ENCODE results near the gene B4GALT7.

The B4GALT7 gene

DNA sequence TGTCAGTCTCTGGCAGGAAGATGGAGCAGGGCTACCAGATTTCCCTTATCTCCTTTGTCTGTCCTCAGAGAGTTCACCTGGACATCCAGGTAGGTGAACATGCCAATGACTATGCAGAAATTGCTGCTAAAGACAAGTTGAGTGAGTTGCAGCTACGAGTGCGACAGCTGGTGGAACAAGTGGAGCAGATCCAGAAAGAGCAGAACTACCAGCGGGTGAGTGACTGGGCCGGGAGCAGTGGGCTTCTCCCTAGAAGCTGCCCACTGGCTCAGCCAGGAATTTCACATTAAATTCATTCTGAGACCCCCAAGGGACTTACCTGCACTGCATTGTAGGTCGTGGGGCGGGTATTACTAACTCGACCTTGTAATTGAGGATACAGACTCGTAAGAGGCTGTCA is 5.9 kb upstream of the B4GALT7 start:
- DNase-seq (ENCODE audit: low read depth) = no peak

DNA sequence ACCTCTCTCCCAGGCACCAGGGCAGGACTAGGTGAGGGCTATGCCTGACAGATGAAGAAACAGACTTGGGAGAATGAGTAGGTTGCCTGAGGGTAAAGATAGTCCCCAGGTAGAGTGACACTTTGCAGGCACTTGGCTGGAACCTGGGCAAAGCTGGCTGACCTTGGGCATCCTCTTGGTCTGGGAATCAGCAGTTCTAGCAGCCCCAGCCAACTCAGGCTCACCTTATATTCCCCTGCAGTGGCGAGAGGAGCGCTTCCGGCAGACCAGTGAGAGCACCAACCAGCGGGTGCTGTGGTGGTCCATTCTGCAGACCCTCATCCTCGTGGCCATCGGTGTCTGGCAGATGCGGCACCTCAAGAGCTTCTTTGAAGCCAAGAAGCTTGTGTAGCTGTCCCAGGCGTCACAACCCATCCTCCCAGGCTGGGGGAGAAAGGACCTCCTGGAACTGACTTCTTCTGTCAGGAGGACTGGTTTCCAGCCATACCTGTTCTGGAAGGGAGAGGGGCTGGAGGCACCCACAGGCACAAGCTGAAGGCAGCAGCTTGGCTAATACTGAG is 4.8 kb upstream of the B4GALT7 start:
- no peak for DNase-seq (ENCODE audit: low read depth)

DNA sequence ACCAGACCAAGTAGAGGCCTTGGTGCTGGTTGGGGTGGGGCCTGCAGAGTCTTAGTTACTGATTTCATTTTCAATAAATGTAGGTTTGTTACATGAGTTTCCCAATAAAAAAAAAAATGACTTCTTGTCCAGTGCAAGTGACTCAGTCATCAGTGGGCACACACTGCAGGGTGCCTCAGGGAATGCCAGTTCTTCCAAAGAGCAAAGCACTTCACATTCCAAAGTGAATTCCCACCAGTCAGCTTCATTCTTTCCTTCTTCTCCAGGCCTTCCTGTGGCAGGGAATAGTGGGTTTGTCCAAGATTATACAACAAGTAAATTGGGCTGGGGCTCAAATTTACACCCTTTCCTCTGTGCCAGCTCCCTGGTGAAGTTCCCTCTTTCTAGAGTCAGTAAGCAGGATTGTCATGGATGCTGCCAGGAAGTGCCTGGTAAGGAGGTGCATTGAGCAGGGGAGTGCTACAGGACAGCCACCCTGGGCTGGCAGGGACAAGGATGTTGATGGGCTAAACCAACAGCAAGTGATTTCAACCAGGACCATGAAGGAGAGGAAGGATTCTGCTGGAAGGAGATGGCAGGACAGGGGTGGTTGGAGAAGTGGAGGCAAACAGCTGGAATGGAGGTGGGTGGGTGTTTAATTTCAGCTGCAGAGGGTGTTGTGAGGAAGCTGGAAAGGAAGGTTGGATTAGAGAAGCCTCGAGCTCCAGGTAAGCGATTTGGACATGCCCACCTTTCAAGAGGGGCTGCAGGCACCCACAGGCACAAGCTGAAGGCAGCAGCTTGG is 3.7 kb upstream of the B4GALT7 start:
- DNase-seq (ENCODE audit: low read depth) = no peak

DNA sequence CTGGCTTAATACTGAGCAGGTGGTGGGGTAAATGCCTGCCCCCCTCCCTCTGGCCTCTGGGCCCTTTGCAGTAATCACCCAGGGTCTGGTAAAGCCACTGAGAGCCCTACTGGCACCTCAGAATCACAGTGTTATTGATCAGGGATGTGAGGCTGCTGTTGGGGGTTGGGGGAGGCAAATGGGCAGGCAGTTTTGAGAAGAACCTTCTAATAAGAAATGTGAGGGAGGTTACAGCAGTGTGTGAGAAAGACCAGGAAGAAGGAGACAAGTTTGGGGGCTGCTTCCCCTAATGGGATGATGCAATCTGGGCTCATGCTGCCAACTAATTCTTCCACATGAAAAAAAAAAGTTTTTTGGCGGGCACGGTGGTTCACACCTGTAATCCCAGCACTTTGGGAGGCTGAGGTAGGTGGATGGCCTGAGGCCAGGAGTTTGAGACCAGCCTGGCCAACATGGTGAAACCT is 3.1 kb upstream of the B4GALT7 start:
- no peak for DNase-seq (ENCODE audit: low read depth)

DNA sequence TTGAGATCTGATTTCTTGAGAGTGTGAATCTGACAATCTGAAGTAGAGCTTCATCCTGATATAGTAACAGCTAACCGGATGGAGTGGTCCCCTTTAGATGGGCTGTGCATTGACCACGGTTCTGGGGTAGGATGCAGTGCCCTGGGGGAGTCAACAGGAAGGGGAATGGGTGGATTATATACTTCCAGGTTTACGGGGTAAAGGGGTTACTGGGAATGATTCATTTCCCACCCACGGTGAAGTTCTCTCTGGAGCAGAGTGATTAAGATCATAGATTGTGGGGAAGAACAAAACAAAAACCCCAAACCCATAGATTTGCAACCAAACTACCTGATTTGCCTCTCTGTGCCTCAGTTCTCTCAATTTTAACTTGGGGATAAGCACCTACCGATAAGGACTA is 1.5 kb upstream of the B4GALT7 start:
- DNase-seq (ENCODE audit: low read depth) = no peak

DNA sequence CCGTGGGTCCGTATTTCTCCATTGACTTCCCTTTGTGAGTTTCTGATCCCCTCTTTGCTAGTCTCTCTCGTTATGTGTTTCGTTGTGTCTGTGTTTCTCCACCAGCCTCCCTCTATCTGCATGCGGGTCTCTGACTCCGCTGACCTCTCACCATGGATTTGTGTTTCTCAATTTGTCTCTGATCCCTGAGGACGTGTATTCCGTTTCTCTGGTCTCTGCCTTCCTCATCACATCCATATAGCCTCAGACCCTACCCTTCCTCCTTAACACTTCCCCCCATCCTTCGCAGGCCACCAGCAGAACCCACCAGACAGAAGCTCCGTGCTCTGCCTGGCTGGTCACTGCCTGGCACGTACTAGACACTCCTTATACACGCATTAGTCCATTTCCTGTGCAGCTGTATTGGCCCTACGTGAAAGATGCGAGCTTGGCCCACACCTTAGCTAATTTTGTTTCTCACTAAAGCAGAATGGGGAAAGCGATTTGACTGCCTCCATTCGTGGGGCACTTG is 631 bp downstream of the B4GALT7 start:
- DNase-seq (ENCODE audit: low read depth) = no peak

DNA sequence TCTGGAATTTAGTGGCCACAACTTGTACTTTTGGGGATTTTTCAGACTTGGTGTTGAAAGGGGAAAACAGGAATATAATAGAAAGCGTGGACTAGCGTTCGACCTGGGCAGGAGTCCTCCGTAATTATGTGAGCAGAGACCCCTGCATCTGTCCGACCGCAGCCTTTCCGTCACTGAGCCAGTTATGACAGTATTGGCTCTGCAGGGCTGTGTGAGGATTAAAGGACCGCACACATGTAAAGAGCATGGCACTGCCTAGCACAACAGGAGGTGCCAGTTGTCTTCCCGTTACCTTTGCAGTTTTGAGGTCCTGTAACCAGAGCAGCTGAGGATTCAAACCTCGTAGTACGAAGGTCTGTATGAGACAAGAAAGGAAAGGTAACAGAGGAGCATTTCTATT is 1.2 kb downstream of the B4GALT7 start:
- no peak for DNase-seq (ENCODE audit: low read depth)

DNA sequence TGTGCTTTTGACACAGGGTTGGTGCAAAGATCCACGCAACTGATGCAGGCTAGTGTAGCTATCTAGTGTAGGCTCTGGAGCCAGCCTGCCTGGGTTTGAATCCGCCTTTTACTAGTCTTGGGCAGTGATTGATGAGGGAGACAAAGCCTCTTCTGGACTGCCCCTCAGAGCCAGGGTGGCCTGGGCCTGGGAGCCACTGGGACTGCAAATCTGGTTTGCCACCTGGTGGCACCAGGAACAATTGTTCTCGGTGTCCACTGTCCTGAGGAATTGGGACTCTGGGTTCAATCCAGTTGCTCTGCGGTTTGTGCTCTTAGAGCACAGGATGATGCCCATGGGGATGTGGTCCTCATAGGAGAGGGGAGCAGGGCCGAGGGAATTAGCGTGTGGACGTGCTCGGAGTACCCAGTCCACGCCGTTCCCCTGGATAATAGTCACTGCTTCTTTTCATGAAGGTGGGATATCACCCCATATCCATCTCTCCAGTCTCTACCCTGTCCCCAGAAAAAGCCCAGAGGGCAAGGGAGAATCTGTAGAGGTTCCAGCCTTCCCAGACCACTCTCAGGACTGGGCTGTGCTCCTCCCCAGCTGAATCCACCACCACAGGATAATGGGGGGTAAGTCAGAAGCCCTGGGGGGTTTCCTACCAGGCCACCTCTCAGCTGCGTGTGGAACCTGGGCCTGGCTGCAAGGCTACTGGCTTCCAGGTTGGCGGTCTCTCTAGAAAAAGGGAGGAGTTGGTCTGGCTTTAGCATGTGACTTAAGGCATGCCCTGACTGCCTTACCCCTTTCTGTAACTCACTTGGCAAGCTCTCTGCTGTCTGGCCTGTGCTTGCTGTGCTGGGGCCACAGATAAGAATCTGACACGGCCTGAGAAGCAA is 1.9 kb downstream of the B4GALT7 start:
- DNase-seq (ENCODE audit: low read depth) = no peak

DNA sequence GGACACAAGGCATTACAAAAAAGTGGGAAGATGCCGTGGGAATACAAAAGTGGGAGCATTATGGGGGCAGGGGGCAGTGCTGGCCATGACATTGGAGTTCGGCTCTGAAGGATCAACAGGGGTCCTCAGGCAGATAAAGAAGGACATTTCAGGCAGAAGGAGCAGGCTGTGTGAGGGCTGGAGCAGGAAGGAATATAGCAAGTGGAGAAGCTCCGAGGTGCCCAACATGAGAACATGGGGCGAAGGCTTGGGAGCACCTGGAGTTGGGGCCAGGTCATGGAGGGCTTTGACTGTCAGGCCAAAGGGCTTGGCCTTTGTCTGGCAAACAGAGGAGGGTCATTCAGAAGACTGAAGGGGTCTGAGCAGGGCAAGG is 2.5 kb downstream of the B4GALT7 start:
- DNase-seq (ENCODE audit: low read depth) = no peak

DNA sequence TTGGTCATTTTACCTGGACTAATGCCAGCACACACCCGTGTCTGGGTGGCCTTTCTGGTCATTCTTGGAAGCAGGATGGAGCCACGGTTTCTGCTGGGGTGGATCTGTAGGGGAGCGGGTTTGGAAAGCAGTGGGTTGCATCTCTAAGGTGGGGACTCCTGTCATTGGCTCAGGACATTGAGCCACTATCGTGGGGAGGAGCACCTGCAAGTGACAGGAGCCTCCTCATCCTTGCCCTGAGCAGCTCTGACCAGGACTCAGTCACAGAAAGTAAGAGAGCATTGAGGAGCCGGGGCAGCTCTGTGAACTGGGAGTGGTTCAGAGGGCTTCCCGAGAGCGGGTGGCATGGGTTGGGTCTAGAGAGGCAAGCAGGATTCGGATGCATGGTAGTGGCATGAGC is 3.7 kb downstream of the B4GALT7 start:
- DNase-seq (ENCODE audit: low read depth) = no peak

DNA sequence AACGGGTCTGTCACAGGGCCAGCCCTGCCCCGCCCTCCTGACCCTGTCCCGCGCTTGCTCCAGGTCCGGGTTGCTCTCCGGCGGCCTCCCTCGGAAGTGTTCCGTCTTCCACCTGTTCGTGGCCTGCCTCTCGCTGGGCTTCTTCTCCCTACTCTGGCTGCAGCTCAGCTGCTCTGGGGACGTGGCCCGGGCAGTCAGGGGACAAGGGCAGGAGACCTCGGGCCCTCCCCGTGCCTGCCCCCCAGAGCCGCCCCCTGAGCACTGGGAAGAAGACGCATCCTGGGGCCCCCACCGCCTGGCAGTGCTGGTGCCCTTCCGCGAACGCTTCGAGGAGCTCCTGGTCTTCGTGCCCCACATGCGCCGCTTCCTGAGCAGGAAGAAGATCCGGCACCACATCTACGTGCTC is 4.2 kb downstream of the B4GALT7 start:
- DNase-seq (ENCODE audit: low read depth) = no peak

DNA sequence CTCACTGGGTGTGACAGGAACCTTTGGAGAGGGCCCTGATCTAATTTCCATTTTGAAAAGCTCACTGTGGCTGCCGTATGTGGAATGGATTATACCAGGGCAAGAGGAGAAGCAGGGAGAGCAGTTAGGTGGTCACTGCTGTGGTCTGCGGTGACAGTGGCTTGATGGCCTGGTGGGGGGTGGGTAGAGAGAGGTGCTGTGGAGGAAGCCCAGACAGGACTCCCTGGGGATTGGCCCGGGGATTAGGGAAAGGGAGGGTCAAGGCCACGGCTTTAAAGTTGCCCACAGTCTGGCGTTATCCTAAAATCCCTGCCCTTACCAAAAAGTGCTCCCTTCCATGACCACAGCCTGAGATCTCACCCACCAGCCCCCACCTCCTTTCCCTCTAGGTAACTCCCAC is 4.7 kb downstream of the B4GALT7 start:
- no peak for DNase-seq (ENCODE audit: low read depth)

DNA sequence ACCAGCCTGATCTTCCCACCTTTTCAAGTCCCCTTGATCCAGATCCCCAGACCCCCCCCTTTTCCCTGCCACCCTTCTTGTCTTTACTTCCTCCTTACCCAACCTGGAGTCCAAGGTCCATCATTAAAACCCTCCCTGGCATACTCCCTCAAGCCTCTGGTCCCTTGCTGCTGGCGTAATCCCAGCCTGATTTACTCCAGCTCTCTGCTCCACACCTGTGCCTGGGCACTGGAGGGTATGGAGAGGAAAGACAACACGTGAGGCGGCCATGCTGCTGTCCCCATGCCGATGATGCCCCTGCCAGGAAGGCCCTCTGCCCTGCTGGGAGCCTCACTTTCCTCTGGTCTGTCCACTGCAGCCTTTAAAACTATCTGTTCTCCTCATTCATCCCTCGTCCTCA is 5.1 kb downstream of the B4GALT7 start:
- no peak for DNase-seq (ENCODE audit: low read depth)

DNA sequence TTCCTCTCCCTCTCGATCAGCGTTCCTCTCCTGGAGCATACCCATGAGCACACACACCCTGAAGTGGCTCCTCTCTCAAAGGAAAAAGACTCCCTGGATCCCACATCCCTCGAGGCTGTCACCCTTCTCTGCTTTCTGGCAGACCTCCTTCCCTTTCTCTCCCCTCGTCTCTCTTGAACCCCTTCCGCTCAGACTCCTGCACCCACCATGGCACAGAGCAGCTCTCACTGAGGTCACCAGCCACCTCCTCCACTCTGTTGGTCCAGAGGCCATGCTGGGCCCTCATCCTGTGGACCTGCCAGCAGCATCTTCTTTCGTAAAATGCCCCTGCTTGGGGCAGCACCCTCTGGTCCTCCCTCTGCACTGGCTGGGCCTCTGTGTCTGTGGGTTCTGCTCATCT is 5.7 kb downstream of the B4GALT7 start:
- DNase-seq (ENCODE audit: low read depth) = no peak

DNA sequence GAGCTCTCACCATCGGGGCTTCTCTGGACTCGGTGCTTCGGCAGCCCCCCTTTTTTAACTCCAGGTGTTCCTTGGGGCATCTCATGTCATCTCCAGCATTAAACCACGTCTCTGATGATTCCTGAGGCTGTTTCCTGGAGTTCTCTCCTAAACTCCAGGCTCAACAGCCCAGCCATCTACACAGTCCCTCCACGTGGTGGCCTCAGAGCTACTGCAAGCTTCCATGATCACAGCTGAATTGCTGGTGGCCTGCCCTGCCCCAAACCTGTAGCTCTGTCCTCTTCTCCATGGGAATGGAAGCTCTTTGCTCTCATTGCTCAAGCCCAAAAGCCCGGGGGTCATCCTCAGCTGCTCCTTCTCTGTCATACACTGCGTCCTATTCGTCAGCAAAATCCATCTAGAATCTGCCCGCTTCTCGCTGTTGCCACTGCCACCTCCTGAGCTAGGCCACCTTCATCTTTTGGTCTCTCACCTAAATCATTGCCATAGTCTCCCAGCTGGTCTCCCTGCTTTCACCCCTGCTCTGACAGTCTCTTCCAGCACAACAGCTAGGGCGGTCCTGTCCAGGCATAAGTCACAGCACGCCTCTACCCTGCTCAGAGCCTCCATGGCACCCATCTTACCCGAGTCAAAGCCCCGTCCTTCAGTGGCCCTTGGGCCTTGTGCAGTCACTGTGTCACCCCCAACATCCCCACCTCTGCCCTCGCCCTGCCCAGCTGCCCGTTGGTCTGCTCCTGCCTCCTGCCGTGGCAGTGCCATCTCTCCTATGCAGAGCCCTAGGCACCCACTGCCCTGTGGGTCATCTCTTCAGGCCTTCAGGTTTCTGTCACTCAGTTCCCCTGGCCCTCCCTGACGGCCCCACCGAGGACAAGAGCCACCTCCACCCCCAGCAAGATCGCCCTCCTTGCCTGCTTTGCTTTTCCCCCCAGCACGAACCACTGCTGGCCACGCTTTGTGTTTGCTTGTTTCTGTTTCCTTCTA is 6.4 kb downstream of the B4GALT7 start:
- DNase-seq (ENCODE audit: low read depth) = no peak

DNA sequence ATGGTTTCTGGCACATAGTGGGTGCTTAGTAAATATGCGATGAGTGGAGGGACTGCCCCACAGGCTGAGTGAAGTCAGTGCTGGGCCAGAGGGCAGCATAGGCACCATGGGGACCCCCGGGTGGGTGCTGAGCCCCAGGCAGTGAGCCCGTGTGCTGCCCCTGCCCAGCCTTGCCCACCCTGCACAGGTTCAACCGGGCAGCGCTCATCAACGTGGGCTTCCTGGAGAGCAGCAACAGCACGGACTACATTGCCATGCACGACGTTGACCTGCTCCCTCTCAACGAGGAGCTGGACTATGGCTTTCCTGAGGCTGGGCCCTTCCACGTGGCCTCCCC is 7.2 kb downstream of the B4GALT7 start:
- no peak for DNase-seq (ENCODE audit: low read depth)

DNA sequence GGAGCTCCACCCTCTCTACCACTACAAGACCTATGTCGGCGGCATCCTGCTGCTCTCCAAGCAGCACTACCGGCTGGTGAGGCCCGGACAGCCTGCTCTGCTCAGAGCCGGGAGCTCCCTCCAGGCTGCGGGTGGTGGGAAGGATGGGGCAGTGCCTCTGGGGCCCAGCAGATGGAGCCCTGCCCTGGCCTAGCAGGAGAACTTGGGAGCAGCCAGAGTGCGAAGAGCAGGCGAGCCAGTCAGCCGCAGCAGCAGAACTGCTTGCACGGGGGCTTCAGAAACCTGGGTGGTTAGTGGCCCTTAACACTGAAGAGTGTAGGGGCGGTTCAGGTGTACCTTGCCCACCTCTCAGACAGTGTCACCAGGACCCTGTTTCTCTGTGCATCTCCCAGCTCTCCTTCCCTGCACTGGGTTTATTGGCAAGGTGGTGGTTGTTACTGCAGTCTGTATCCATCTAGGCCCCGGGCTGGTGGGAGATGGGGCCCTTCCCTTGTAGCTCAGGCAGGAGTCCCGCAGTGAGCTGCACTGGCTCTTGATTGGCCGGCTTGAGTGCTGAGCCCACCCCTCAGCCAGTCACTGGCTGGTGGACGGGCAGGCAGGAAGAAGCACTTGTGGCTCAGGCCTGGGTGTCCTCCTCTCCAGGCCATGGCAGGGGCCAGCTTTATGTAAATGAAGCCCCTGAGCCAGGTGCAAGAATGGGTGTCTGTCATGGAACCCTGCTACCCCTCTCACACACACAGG is 7.7 kb downstream of the B4GALT7 start:
- DNase-seq (ENCODE audit: low read depth) = no peak

DNA sequence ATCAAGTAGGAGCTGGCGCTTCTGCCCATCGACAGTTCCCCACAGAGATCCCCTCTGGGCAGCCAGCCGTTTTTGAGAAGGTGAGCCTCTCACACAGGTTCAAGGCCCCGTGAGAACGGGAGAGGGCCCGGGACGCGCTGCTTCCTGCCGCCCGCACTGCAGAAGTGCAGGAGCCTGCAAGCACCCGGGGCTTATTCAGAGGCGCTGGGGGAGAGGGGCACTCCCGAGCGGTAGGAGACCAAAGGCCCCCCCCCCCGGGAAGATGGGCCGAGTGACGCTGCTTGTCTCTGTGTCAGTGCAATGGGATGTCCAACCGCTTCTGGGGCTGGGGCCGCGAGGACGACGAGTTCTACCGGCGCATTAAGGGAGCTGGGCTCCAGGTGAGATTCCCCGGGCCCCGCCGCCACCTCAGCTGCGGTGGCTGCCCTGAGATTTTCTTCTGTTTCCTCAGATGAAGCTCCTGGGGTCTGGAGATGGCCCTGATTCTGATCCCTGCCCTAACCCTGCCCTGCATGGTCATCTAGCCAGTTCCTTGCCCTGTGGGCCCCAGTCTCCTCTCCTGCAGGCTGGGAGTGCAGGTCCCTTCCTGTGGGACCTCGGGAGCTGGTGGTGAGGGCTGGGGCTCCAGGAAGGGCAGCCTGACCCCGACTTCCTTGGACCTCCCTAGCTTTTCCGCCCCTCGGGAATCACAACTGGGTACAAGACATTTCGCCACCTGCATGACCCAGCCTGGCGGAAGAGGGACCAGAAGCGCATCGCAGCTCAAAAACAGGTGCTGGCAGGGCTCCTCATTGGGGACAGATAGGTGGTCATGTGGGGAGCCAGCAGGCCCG is 8.5 kb downstream of the B4GALT7 start:
- DNase-seq (ENCODE audit: low read depth) = no peak

DNA sequence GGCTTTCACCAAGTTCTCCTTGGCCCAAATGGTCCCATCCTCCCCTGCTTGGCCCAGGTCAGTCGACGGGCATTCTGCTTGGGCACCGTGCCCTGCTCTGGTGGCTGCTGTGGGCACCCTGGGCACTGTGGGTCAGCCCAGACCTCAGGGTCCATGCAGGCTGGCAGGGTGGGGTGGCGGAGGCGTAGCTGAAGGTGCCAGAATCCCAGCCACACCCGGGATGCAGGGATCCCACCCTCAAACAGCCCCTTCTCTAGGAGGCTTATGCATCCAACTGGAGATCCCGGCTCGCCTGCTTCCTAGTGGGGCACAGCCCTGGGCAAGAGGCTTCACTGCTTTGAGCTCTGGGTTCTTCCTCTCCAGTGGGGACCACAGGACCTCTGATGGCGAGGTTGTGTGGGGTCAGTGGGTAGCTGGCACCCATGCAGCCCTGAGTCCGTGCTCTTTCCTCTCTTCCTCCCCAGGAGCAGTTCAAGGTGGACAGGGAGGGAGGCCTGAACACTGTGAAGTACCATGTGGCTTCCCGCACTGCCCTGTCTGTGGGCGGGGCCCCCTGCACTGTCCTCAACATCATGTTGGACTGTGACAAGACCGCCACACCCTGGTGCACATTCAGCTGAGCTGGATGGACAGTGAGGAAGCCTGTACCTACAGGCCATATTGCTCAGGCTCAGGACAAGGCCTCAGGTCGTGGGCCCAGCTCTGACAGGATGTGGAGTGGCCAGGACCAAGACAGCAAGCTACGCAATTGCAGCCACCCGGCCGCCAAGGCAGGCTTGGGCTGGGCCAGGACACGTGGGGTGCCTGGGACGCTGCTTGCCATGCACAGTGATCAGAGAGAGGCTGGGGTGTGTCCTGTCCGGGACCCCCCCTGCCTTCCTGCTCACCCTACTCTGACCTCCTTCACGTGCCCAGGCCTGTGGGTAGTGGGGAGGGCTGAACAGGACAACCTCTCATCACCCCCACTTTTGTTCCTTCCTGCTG is 9.4 kb downstream of the B4GALT7 start:
- DNase-seq (ENCODE audit: low read depth) = no peak
